GM12878 (cell line): ENCODE data around the gene ZNF146. TPM values are rescaled to one million over a fixed set of nuclear protein-coding genes. Genes with fewer than 3 reads are reported as not detected.

Experiments used
- BMI1 ChIP-seq: fragments of 450-650 bp; IDR thresholded peaks from 2 replicates; pipeline ENCODE4 v1.6.1; 2016; ENCODE audit warnings: mild to moderate bottlenecking, moderate library complexity, borderline replicate concordance
- CHD2 ChIP-seq: IDR thresholded peaks from 2 replicates; pipeline ENCODE4 v1.6.1; 2011; ENCODE audit warnings: low read depth, low read length, improper control_type of control experiment, borderline replicate concordance
- CREB1 ChIP-seq: IDR thresholded peaks from 2 replicates; pipeline ENCODE4 v1.6.1; 2012; ENCODE audit warnings: low read depth, mild to moderate bottlenecking, inconsistent platforms
- EGR1 ChIP-seq, 2 experiments: IDR thresholded peaks; 1 replicate in 1 of 2; 2 replicates in 1 of 2; pipeline ENCODE4 v1.6.1; 2011 to 2012; ENCODE audit warnings: low read depth in 2 of 2, low read length in 2 of 2, borderline replicate concordance in 1 of 2, mild to moderate bottlenecking in 1 of 2, moderate library complexity in 1 of 2
- EP300 ChIP-seq, 2 experiments: fragments of 150-350 bp in 1 of 2; IDR thresholded peaks; 2 replicates each; pipeline ENCODE4 v1.6.1; 2011 to 2012; ENCODE audit warnings: low read depth in 2 of 2, low read length in 2 of 2, borderline replicate concordance in 1 of 2, improper control_type of control experiment in 1 of 2, inconsistent platforms in 1 of 2; ENCODE audit not compliant: control insufficient read depth in 1 of 2
- IKZF1 ChIP-seq: fragments of 450-650 bp; conservative IDR thresholded peaks from 2 replicates; pipeline ENCODE4 v1.6.1; 2017; ENCODE audit warnings: antibody characterized with exemption, mild to moderate bottlenecking
- MXI1 ChIP-seq: fragments of 150-350 bp; IDR thresholded peaks from 2 replicates; pipeline ENCODE4 v1.6.1; 2011; ENCODE audit warnings: low read depth, mild to moderate bottlenecking, inconsistent platforms, low read length, improper control_type of control experiment
- RAD51 ChIP-seq: fragments of 450-650 bp; IDR thresholded peaks from 2 replicates; pipeline ENCODE4 v1.6.1; 2016; ENCODE audit warnings: moderate library complexity, mild to moderate bottlenecking, inconsistent platforms
- SIN3A ChIP-seq: IDR thresholded peaks from 2 replicates; pipeline ENCODE4 v1.6.1; 2012; ENCODE audit warnings: low read depth, low read length, improper control_type of control experiment
- SMARCA5 ChIP-seq: fragments of 450-650 bp; IDR thresholded peaks from 2 replicates; pipeline ENCODE4 v1.6.1; 2017; ENCODE audit warnings: mild to moderate bottlenecking
- SPI1 ChIP-seq: IDR thresholded peaks from 2 replicates; pipeline ENCODE4 v1.6.1; 2011; ENCODE audit warnings: low read depth, mild to moderate bottlenecking, low read length, moderate library complexity, borderline replicate concordance; ENCODE audit not compliant: insufficient read depth
- STAT1 ChIP-seq: fragments of 450-650 bp; conservative IDR thresholded peaks from 2 replicates; pipeline ENCODE4 v1.6.1; 2014; ENCODE audit warnings: antibody characterized with exemption, mild to moderate bottlenecking
- TCF3 ChIP-seq: IDR thresholded peaks from 2 replicates; pipeline ENCODE4 v1.6.1; 2012; ENCODE audit warnings: low read depth, mild to moderate bottlenecking, low read length, borderline replicate concordance; ENCODE audit not compliant: insufficient read depth
- TCF7 ChIP-seq: IDR thresholded peaks from 2 replicates; pipeline ENCODE4 v1.6.1; 2014; ENCODE audit warnings: antibody characterized with exemption, borderline replicate concordance
- WRNIP1 ChIP-seq: IDR thresholded peaks from 2 replicates; pipeline ENCODE4 v1.6.1; 2011; ENCODE audit warnings: low read depth, low read length, improper control_type of control experiment, borderline replicate concordance
- ZNF24 ChIP-seq: fragments of 450-650 bp; IDR thresholded peaks from 2 replicates; pipeline ENCODE4 v1.6.1; 2017; ENCODE audit warnings: antibody characterized with exemption, mild to moderate bottlenecking
- polyA plus RNA-seq, 11 experiments: library from polyadenylated mRNA; depleted of rRNA in 4 of 11; unstranded in 6 of 11; stranded (reverse) in 5 of 11; fragments of >200 nt; fragmentation: Nextera tagmentation in 4 of 11; fragmentation: Illumina TruSeq in 1 of 11; extraction: Ambion mirVana in 4 of 11; extraction: Trizol in 1 of 11; gene quantifications; 1 replicate in 1 of 11; 2 replicates in 10 of 11; pipeline versions ENCODE4 v1.2.1 to v1.2.3, GENCODE V29; 2011 to 2016; ENCODE audit warnings: inconsistent platforms in 2 of 11, missing spikeins in 2 of 11, low read depth in 1 of 11
- total RNA-seq, 4 experiments: library from RNA; depleted of rRNA in 3 of 4; stranded (reverse); fragments of >200 nt in 3 of 4; fragmentation: Illumina TruSeq in 1 of 4; extraction: Trizol in 1 of 4; gene quantifications; 2 replicates each; pipeline versions ENCODE4 v1.2.1 to v1.2.3, GENCODE V29; 2013 to 2021
- TF ChIP-seq, protein P1 (sequence below): fragments of 450-650 bp; IDR thresholded peaks from 2 replicates; pipeline ENCODE4 v1.6.1; 2016; ENCODE audit warnings: mild to moderate bottlenecking
- TF ChIP-seq, protein P2 (sequence below), 3 experiments: IDR thresholded peaks in 2 of 3; conservative IDR thresholded peaks in 1 of 3; 2 replicates each; pipeline ENCODE4 v1.5.1; 2011; ENCODE audit warnings: low read depth in 3 of 3, low read length in 3 of 3, mild to moderate bottlenecking in 3 of 3, control low read depth in 2 of 3, moderate library complexity in 2 of 3, inconsistent platforms in 1 of 3, mixed read lengths in 1 of 3; ENCODE audit not compliant: control insufficient read depth in 2 of 3, insufficient read depth in 1 of 3; ENCODE audit errors: extremely low read depth in 1 of 3
- TF ChIP-seq, protein P3 (sequence below): IDR thresholded peaks from 2 replicates; pipeline ENCODE4 v1.6.1; 2011; ENCODE audit warnings: mild to moderate bottlenecking, low read depth, low read length, moderate library complexity; ENCODE audit not compliant: insufficient replicate concordance
- TF ChIP-seq, protein P4 (sequence below): IDR thresholded peaks from 2 replicates; pipeline ENCODE4 v1.6.1; 2012; ENCODE audit warnings: low read length, inconsistent platforms
- TF ChIP-seq, protein P5 (sequence below): IDR thresholded peaks from 2 replicates; pipeline ENCODE4 v1.6.1; 2011; ENCODE audit warnings: borderline replicate concordance, low read depth, mild to moderate bottlenecking, moderate library complexity, mixed read lengths, low read length; ENCODE audit not compliant: insufficient read depth; ENCODE audit errors: extremely low read length

The ZNF146 gene
- total and polyA plus RNA-seq, 10 of the 15 experiments (the other 5 are each of a cell fraction or from before 2014, with no cell fraction given) = 20.0 to 115 (median 71.2) TPM

DNA sequence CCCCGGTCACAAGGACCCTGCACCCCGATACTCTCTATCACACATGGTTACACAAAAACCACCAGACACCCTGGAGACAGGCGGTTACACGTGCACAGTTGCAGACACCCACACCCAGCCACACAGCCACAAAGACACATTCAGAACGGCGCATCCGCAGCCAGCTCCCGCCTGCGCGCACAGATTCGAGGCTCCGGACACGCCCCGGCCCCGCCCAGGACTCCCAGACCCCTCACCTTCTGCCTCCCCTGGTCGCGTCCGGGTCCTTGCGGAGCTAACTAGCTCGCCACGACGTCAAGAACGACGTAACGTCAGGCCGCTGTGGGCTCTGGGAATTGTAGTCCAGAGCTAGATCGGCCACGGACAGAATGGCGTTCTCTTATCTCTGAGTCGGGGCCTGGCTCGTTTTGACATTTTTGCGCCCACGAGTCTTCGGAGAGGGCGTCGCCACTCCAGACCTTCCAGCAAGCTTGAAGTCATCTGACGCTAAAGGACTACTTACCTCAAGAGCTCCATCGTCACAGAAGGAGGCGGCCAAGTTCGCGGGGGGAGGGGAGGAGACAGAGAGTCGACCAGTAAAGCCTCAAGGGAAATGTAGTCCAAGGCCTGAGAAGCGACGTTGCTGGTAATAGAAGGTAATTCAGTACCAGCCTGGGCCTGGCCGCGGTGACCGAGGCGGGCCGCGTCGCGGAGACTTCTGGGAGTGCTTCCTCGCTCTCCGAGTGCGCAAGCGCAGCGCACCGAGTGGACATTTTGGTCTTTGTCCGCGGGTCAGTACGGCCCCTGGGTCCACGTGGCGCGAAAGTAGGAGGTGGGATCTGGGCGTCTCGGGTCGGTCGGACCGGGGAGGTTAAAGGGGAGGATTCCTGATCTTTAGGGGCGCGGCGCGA lies at the start of gene ZNF146, which contains the start of gene ZNF565 (continued):
- TF ChIP-seq, protein P1, sequence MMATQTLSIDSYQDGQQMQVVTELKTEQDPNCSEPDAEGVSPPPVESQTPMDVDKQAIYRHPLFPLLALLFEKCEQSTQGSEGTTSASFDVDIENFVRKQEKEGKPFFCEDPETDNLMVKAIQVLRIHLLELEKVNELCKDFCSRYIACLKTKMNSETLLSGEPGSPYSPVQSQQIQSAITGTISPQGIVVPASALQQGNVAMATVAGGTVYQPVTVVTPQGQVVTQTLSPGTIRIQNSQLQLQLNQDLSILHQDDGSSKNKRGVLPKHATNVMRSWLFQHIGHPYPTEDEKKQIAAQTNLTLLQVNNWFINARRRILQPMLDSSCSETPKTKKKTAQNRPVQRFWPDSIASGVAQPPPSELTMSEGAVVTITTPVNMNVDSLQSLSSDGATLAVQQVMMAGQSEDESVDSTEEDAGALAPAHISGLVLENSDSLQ = peak; percentile 69
- TF ChIP-seq SIN3A = peak; percentile 89
- peak; percentile 98 for TF ChIP-seq IKZF1
- TF ChIP-seq, protein P2, sequence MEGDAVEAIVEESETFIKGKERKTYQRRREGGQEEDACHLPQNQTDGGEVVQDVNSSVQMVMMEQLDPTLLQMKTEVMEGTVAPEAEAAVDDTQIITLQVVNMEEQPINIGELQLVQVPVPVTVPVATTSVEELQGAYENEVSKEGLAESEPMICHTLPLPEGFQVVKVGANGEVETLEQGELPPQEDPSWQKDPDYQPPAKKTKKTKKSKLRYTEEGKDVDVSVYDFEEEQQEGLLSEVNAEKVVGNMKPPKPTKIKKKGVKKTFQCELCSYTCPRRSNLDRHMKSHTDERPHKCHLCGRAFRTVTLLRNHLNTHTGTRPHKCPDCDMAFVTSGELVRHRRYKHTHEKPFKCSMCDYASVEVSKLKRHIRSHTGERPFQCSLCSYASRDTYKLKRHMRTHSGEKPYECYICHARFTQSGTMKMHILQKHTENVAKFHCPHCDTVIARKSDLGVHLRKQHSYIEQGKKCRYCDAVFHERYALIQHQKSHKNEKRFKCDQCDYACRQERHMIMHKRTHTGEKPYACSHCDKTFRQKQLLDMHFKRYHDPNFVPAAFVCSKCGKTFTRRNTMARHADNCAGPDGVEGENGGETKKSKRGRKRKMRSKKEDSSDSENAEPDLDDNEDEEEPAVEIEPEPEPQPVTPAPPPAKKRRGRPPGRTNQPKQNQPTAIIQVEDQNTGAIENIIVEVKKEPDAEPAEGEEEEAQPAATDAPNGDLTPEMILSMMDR (IDR thresholded peaks at IDR 0.05 in 2 of 3, conservative IDR thresholded peaks at IDR 0.05 in 1 of 3; ENCODE audit: control insufficient read depth in 2 of 3, extremely low read depth in 1 of 3, insufficient read depth in 1 of 3, low read depth in 3 of 3, low read length in 3 of 3) = no peak
- TF ChIP-seq, protein P3, sequence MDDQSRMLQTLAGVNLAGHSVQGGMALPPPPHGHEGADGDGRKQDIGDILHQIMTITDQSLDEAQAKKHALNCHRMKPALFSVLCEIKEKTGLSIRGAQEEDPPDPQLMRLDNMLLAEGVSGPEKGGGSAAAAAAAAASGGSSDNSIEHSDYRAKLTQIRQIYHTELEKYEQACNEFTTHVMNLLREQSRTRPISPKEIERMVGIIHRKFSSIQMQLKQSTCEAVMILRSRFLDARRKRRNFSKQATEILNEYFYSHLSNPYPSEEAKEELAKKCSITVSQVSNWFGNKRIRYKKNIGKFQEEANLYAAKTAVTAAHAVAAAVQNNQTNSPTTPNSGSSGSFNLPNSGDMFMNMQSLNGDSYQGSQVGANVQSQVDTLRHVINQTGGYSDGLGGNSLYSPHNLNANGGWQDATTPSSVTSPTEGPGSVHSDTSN = no peak
- TF ChIP-seq WRNIP1 = no peak
- TF ChIP-seq TCF3 = no peak
- peak; percentile 96 for TF ChIP-seq CREB1
- TF ChIP-seq STAT1 = peak; percentile 69; the same call in 1 of the 2 replicates
- TF ChIP-seq TCF7 = no peak
- TF ChIP-seq ZNF24 = no peak
- no peak for TF ChIP-seq SPI1
- no peak; the same call in 1 of the 2 replicates for TF ChIP-seq RAD51
- TF ChIP-seq, protein P4, sequence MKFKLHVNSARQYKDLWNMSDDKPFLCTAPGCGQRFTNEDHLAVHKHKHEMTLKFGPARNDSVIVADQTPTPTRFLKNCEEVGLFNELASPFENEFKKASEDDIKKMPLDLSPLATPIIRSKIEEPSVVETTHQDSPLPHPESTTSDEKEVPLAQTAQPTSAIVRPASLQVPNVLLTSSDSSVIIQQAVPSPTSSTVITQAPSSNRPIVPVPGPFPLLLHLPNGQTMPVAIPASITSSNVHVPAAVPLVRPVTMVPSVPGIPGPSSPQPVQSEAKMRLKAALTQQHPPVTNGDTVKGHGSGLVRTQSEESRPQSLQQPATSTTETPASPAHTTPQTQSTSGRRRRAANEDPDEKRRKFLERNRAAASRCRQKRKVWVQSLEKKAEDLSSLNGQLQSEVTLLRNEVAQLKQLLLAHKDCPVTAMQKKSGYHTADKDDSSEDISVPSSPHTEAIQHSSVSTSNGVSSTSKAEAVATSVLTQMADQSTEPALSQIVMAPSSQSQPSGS = no peak
- TF ChIP-seq MXI1 = peak; percentile 99
- no peak for TF ChIP-seq BMI1
- no peak for TF ChIP-seq SMARCA5
- peak; percentile 94 for TF ChIP-seq CHD2
- peak in 1 of 2 experiments; percentile 9; a peak in 2 of 4 replicates for TF ChIP-seq EP300 (IDR thresholded peaks at IDR 0.05; ENCODE audit: borderline replicate concordance in 1 of 2, control insufficient read depth in 1 of 2, low read depth in 2 of 2, low read length in 2 of 2)
- TF ChIP-seq, protein P5, sequence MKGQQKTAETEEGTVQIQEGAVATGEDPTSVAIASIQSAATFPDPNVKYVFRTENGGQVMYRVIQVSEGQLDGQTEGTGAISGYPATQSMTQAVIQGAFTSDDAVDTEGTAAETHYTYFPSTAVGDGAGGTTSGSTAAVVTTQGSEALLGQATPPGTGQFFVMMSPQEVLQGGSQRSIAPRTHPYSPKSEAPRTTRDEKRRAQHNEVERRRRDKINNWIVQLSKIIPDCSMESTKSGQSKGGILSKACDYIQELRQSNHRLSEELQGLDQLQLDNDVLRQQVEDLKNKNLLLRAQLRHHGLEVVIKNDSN = no peak
- TF ChIP-seq EGR1 (IDR thresholded peaks at IDR 0.05; ENCODE audit: borderline replicate concordance in 1 of 2, low read depth in 2 of 2, low read length in 2 of 2) = peak; percentile 28 to 98; a peak in 2 of 3 replicates
